ENCODE data around the gene GSDMA.

DNA sequence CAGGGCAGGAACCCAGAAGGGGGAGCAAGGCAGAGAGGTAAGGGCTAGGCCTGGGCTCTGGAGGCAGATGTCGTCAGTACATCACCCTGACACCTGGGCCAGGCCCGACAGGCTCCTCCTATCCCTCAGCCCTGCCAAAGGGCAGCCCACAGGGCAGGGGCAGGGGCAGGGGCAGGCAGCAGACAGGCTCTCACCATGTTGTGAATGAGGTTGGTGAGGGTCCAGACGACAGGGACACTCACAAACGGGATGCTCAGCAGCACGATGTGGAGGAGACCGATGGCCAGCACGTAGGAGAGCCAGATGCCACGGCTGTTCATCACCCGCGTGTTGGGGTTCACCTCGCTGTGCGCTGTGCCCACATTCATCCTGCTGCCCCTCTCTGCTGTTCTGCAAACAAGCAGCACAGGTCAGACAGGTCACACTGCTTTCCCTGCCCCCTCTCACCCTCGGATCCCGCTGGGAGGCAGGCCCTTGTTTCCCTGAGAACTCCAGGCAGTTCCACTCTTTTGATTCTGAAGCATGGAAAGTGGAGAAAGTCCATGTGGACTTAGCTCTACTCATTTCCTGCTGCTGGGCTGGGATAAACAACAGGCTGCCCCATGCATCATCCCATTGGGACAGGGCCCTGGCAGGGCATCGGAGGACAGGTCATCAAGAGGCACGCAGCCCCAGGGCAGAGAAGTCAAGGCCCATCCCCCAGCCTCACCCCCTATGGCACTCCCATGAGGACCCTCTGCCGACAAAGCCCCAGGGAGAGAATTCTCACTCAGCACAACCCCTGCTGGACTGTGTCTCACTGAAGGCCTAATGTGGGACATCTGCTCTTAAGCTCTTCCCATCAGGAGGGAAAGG lies 38.7 kb upstream of the GSDMA start:
- TF ChIP-seq, protein P1, sequence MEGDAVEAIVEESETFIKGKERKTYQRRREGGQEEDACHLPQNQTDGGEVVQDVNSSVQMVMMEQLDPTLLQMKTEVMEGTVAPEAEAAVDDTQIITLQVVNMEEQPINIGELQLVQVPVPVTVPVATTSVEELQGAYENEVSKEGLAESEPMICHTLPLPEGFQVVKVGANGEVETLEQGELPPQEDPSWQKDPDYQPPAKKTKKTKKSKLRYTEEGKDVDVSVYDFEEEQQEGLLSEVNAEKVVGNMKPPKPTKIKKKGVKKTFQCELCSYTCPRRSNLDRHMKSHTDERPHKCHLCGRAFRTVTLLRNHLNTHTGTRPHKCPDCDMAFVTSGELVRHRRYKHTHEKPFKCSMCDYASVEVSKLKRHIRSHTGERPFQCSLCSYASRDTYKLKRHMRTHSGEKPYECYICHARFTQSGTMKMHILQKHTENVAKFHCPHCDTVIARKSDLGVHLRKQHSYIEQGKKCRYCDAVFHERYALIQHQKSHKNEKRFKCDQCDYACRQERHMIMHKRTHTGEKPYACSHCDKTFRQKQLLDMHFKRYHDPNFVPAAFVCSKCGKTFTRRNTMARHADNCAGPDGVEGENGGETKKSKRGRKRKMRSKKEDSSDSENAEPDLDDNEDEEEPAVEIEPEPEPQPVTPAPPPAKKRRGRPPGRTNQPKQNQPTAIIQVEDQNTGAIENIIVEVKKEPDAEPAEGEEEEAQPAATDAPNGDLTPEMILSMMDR (IDR thresholded peaks at IDR 0.05): no peak
- TF ChIP-seq POLR2AphosphoS5 (IDR thresholded peaks at IDR 0.05): no peak
